Measurements from ENCODE around the gene RBM33.

The RBM33 gene

GRCh38 chr7:155728116-155728515 is 83.7 kb downstream of the RBM33 start:
- no peak for DNase-seq

- no peak for DNase-seq
Observed at GRCh38 chr7:155729847-155730246, 85.4 kb downstream of the RBM33 start.

GRCh38 chr7:155731380-155731779 is 86.9 kb downstream of the RBM33 start:
- DNase-seq = no peak

GRCh38 chr7:155731871-155732270 is 87.4 kb downstream of the RBM33 start:
- no peak for DNase-seq

- no peak for DNase-seq
Observed at GRCh38 chr7:155732286-155732685, 87.8 kb downstream of the RBM33 start.

- DNase-seq = no peak
Observed at GRCh38 chr7:155733582-155734444, 89.4 kb downstream of the RBM33 start.

GRCh38 chr7:155734445-155734809 is 90.0 kb downstream of the RBM33 start:
- no peak for DNase-seq

GRCh38 chr7:155735442-155736115 is 91.1 kb downstream of the RBM33 start:
- DNase-seq = no peak

- DNase-seq = no peak
Observed at GRCh38 chr7:155737590-155737989, 93.1 kb downstream of the RBM33 start.

- DNase-seq = no peak
Observed at GRCh38 chr7:155738104-155738503, 93.6 kb downstream of the RBM33 start.

GRCh38 chr7:155738652-155739537 is 94.4 kb downstream of the RBM33 start:
- DNase-seq = no peak

GRCh38 chr7:155739538-155740143 is 95.2 kb downstream of the RBM33 start:
- no peak for DNase-seq

GRCh38 chr7:155741082-155741481 is 96.6 kb downstream of the RBM33 start:
- DNase-seq = no peak

GRCh38 chr7:155741805-155742204 is 97.3 kb downstream of the RBM33 start:
- no peak for DNase-seq

- DNase-seq = no peak
Observed at GRCh38 chr7:155743177-155743576, 98.7 kb downstream of the RBM33 start.

- DNase-seq = no peak
Observed at GRCh38 chr7:155744971-155745683, 100.7 kb downstream of the RBM33 start.

- no peak for DNase-seq
Observed at GRCh38 chr7:155745737-155746136, 101.3 kb downstream of the RBM33 start.

- DNase-seq = no peak
Observed at GRCh38 chr7:155746188-155746587, 101.7 kb downstream of the RBM33 start.

GRCh38 chr7:155747209-155747608 is 102.7 kb downstream of the RBM33 start:
- no peak for DNase-seq

GRCh38 chr7:155749578-155749977 is 105.1 kb downstream of the RBM33 start:
- no peak for DNase-seq

GRCh38 chr7:155750255-155751125 is 106.0 kb downstream of the RBM33 start:
- DNase-seq = no peak
